HCT116 (cell line): Measurements from ENCODE around the gene TSC22D1. TPM values are rescaled to one million over a fixed set of nuclear protein-coding genes. Genes with fewer than 3 reads are reported as not detected.

Source experiments
- ATAC-seq: fragments of 200-7000 bp; cut with Tn5 transposase; 2 replicates; pipeline ENCODE4 v1.9.1; 2020; ENCODE audit warnings: mild to moderate bottlenecking, moderate library complexity
- BruUV-seq: library from RNA; stranded (reverse); fragments of 400-500 nt; replicated peaks from 2 replicates; lab custom pipeline; 2021; lab: Mats Ljungman, UMichigan
- CTCF ChIA-PET: fragments of 300-600 bp; sonication (Branson Sonifier 250); formaldehyde crosslinking; loops from one replicate; lab custom pipeline; 2021; ENCODE audit warnings: antibody characterized with exemption; lab: Charles Lee
- POLR2A ChIA-PET: fragments of 300-600, 350-600 bp; sonication (Branson Sonifier 250); formaldehyde crosslinking; loops from one replicate; lab custom pipeline; 2021; ENCODE audit warnings: antibody characterized with exemption; lab: Charles Lee
- RAD21 ChIA-PET, 2 experiments: fragments of 300-600 bp; sonication (Branson Sonifier 250); formaldehyde crosslinking; loops; one replicate each; lab custom pipeline; 2023; ENCODE audit warnings: low total read pairs in 2 of 2; ENCODE audit not compliant: uncharacterized antibody in 2 of 2, unreplicated experiment in 2 of 2, low non-redundant PET in 1 of 2; lab: Charles Lee
- DNase-seq: peaks from one replicate; pipeline ENCODE4 v3.0.0-alpha.2; 2010; ENCODE audit warnings: low read depth, low spot score
- H2AFZ ChIP-seq: fragments of 200-600 bp; shearing (Covaris generic), sonication (generic); 2 replicates; pipeline ENCODE4 v1.6.1; 2017; ENCODE audit warnings: low read depth, mixed run types, mixed read lengths, antibody characterized with exemption, low read length; ENCODE audit not compliant: poor library complexity, severe bottlenecking
- H3K27ac ChIP-seq: 2 replicates; pipeline ENCODE4 v1.5.1; 2012; ENCODE audit warnings: low read depth, low read length
- H3K27me3 ChIP-seq: fragments of 200-600 bp; sonication (generic); 2 replicates; pipeline ENCODE4 v1.6.1; 2016; ENCODE audit warnings: mixed run types, low read length, mixed read lengths; ENCODE audit not compliant: insufficient read depth
- H3K36me3 ChIP-seq, 2 experiments: fragments of 200-500 bp in 1 of 2; fragments of 200-600 bp in 1 of 2; sonication (Bioruptor generic) in 1 of 2; sonication (generic) in 1 of 2; 2 replicates each; pipeline versions ENCODE4 v1.5.1 to v1.6.1; 2014 to 2016; ENCODE audit warnings: low read length in 2 of 2, inconsistent platforms in 1 of 2, mixed read lengths in 1 of 2, mixed run types in 1 of 2; ENCODE audit not compliant: insufficient read depth in 2 of 2, control insufficient read depth in 1 of 2
- H3K4me1 ChIP-seq, 2 experiments: fragments of 200-600 bp in 1 of 2; sonication (generic) in 1 of 2; 2 replicates each; pipeline versions ENCODE4 v1.5.1 to v1.6.1; 2012 to 2017; ENCODE audit warnings: low read length in 2 of 2, inconsistent platforms in 1 of 2, mild to moderate bottlenecking in 1 of 2, mixed read lengths in 1 of 2, mixed run types in 1 of 2, moderate library complexity in 1 of 2; ENCODE audit not compliant: insufficient read depth in 2 of 2, control insufficient read depth in 1 of 2
- H3K4me2 ChIP-seq: fragments of 200-600 bp; sonication (generic); 2 replicates; pipeline ENCODE4 v1.6.1; 2017; ENCODE audit warnings: mixed run types, low read length, mixed read lengths
- H3K4me3 ChIP-seq, 2 experiments: fragments of 200-600 bp in 1 of 2; sonication (generic) in 1 of 2; replicated peaks in 1 of 2; 2 replicates each; pipeline ENCODE4 v1.5.1; 2011 to 2016; ENCODE audit warnings: low read length in 2 of 2, control low read depth in 1 of 2, low read depth in 1 of 2, mild to moderate bottlenecking in 1 of 2, mixed read lengths in 1 of 2, mixed run types in 1 of 2
- H3K79me2 ChIP-seq: fragments of 200-600 bp; sonication (generic); 2 replicates; pipeline ENCODE4 v1.6.1; 2017; ENCODE audit warnings: mild to moderate bottlenecking, mixed run types, low read length, moderate library complexity, mixed read lengths; ENCODE audit not compliant: insufficient read depth
- H3K9ac ChIP-seq: fragments of 200-600 bp; sonication (generic); 2 replicates; pipeline ENCODE4 v1.6.1; 2016; ENCODE audit warnings: low read length, mixed read lengths
- H3K9me2 ChIP-seq: fragments of 200-600 bp; sonication (generic), shearing (Covaris generic); 2 replicates; pipeline ENCODE4 v1.6.1; 2017; ENCODE audit warnings: mixed run types, mild to moderate bottlenecking, moderate library complexity; ENCODE audit not compliant: insufficient read depth
- H3K9me3 ChIP-seq, 2 experiments: fragments of 200-500 bp in 1 of 2; fragments of 200-600 bp in 1 of 2; sonication (Bioruptor generic) in 1 of 2; sonication (generic) in 1 of 2; 2 replicates each; pipeline ENCODE4 v1.6.1; 2014 to 2017; ENCODE audit warnings: low read length in 2 of 2, mixed read lengths in 2 of 2, inconsistent platforms in 1 of 2, low read depth in 1 of 2, mild to moderate bottlenecking in 1 of 2, mixed run types in 1 of 2, moderate library complexity in 1 of 2; ENCODE audit not compliant: control insufficient read depth in 1 of 2, insufficient read depth in 1 of 2
- H4K20me1 ChIP-seq: fragments of 200-600 bp; sonication (generic), shearing (Covaris generic); 2 replicates; pipeline ENCODE4 v1.6.1; 2017; ENCODE audit warnings: mixed run types, mild to moderate bottlenecking, moderate library complexity; ENCODE audit not compliant: insufficient read depth
- CTCF ChIP-seq, 3 experiments: fragments of 200-600 bp in 1 of 3; sonication (generic) in 1 of 3; IDR thresholded peaks in 2 of 3; conservative IDR thresholded peaks in 1 of 3; 2 replicates each; pipeline ENCODE4 v1.5.1; 2012 to 2017; ENCODE audit warnings: low read depth in 2 of 3, low read length in 2 of 3, antibody characterized with exemption in 1 of 3, borderline replicate concordance in 1 of 3, control low read depth in 1 of 3, mild to moderate bottlenecking in 1 of 3, mixed read lengths in 1 of 3, mixed run types in 1 of 3, moderate library complexity in 1 of 3; ENCODE audit not compliant: insufficient read depth in 1 of 3
- EZH2 ChIP-seq: fragments of 200-600 bp; sonication (generic); IDR thresholded peaks from 2 replicates; pipeline ENCODE4 v1.6.1; 2017; ENCODE audit warnings: antibody characterized with exemption, mixed run types
- FOSL1 ChIP-seq: IDR thresholded peaks from 2 replicates; pipeline ENCODE4 v1.6.1; 2012; ENCODE audit warnings: low read depth
- YY1 ChIP-seq: IDR thresholded peaks from 2 replicates; pipeline ENCODE4 v1.6.1; 2011; ENCODE audit warnings: low read length, low read depth, moderate library complexity, mild to moderate bottlenecking; ENCODE audit not compliant: insufficient replicate concordance; ENCODE audit errors: extremely low read depth
- intact Hi-C: fragments of 100-400 bp; cut with micrococcal nuclease; formaldehyde crosslinking; loops from 2 replicates; pipeline ENCODE4 v1.10.0; 2022
- total RNA-seq: library from RNA; stranded (reverse); gene quantifications from one replicate; pipeline ENCODE4 v1.2.1, GENCODE V29; 2021; ENCODE audit not compliant: unreplicated experiment

TSC22D1 gene
- total RNA-seq, 1 experiment from 2014 or later: 268 TPM

DNA sequence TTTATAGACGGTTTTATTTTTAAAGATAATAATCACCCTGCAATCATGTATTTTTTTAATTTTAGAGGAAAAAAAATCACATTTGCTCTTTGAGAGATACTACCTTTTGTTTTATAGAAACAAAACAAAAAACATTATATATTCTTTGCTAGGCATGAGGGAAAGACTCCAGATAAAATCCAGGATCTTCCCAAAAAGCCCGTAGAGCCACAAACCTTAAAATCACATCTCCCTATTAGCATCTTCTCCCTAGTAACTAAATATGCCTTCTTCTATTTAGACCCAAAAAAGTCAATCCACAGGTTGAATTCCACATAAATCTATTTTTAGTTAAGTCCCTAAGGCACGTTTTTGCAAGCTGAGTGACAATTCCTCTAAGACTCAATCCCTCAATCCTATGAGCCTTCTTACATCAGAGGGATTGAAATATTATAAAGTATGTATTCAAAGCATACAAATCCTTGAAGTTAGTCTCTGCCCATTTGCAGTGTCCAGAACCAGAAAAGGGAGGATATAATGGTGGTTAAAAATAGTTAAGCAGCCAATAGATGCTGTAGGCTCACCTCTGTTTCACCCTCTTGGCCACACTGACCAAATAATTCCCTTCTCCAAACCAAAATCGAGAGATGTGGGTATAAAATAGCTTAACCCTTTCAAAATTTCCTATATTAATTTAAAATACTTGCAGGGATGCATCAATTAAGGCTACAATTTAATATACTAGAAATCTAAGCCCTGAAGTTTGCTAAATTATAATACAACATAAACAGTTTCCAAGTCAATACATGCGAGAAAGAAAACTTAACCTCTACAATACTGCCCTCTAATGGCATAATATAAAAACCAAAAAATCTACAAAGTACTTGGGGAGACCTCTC is 138.5 kb downstream of the TSC22D1 start:
- Histone ChIP-seq H3K4me3 (peak overlapping the region; percentile 54 to 90), H3K9me2 (no peaks in the 10 kb centered on the region), H3K4me2 (peak overlapping the region; percentile 93), H3K36me3 (peaks cover 13 to 21% of the 10 kb centered on the region in 2 experiments; a peak in 3 of 4 replicates), H2AFZ (no peak overlapping the region), H3K9me3 (no peaks in the 10 kb centered on the region), H3K27me3 (no peaks in the 10 kb centered on the region), H4K20me1 (peaks cover 6% of the 10 kb centered on the region; the same call in 1 of the 2 replicates), H3K9ac (peak overlapping the region; percentile 90), H3K4me1 (peaks cover 28 to 47% of the 10 kb centered on the region in 2 experiments), H3K27ac (peak overlapping the region; percentile 67), H3K79me2 (peaks cover 29% of the 10 kb centered on the region)
- BruUV-seq: TSS peak; percentile 79
- RAD21 ChIA-PET: interaction anchor here (0.7 to 2.3 kb wide), 11 partner anchors 81 to 532 kb away, joined by 3 to 19 read pairs (median 5); no protein-coding TSS in a partner anchor
- ATAC-seq (no peak), DNase-seq (no peak)
- intact Hi-C loops: loop anchor here (1.0 to 5.0 kb wide), 3 partner anchors 35 to 529 kb away; no protein-coding TSS in a partner anchor
- CTCF ChIA-PET: interaction anchor here (0.7 to 4.9 kb wide), 20 partner anchors 9 to 558 kb away, joined by 3 to 91 read pairs (median 4); partner anchors contain the start of genes CCDC122 and LACC1
- TF ChIP-seq EZH2: no peak
- TF ChIP-seq FOSL1: no peak
- no peak for TF ChIP-seq YY1
- TF ChIP-seq CTCF (IDR thresholded peaks at IDR 0.05 in 2 of 3, conservative IDR thresholded peaks at IDR 0.05 in 1 of 3; ENCODE audit: borderline replicate concordance in 1 of 3, insufficient read depth in 1 of 3, low read depth in 2 of 3, low read length in 2 of 3): peak in 2 of 3 experiments; percentile 6 to 58; a peak in 2 of 6 replicates
- POLR2A ChIA-PET: interaction anchor here (0.6 to 7.6 kb wide), 59 partner anchors 9 to 530 kb away, joined by 3 to 172 read pairs (median 5); no protein-coding TSS in a partner anchor
